SU-DHL-6 (cell line): ENCODE measurements around the gene GDNF.

Experiments
- CTCF ChIP-seq: fragments of 200-600 bp; sonication (generic); IDR thresholded peaks from one replicate; pipeline ENCODE4 v1.5.1; 2017; ENCODE audit warnings: antibody characterized with exemption, mild to moderate bottlenecking, low read length, moderate library complexity; ENCODE audit not compliant: insufficient read depth, poor library complexity, severe bottlenecking
- EZH2phosphoT487 ChIP-seq: fragments of 200-600 bp; sonication (generic), shearing (Covaris generic); conservative IDR thresholded peaks from 2 replicates; pipeline ENCODE4 v1.6.1; 2018; ENCODE audit warnings: mild to moderate bottlenecking, antibody characterized with exemption, low read length, moderate library complexity, mixed read lengths

- TF ChIP-seq CTCF (no peak), EZH2phosphoT487 (no peak)
Observed at GRCh38 chr5:37803487-37803886, 36.4 kb downstream of the GDNF start.
